Gastroesophageal sphincter (tissue), 3 donors: ENCODE results near the gene GNG10.

ENCODE experiments used
- CTCF ChIP-seq, 4 experiments: fragments of 200-600 bp in 2 of 4; fragments of 450-650 bp in 2 of 4; sonication (generic) in 1 of 4; IDR thresholded peaks; one replicate each; pipeline ENCODE4 v1.5.1; 2017 to 2019; ENCODE audit warnings: antibody characterized with exemption in 4 of 4, mild to moderate bottlenecking in 2 of 4, moderate library complexity in 2 of 4
- EP300 ChIP-seq: sonication (generic); formaldehyde crosslinking; IDR thresholded peaks from one replicate; pipeline ENCODE4 v1.6.1; 2017; ENCODE audit warnings: antibody characterized with exemption, mild to moderate bottlenecking
- POLR2A ChIP-seq, 2 donors: fragments of 450-650 bp; IDR thresholded peaks; one replicate each; pipeline ENCODE4 v1.6.1; 2017; ENCODE audit warnings: antibody characterized with exemption in 2 of 2, mild to moderate bottlenecking in 2 of 2, moderate library complexity in 1 of 2
- POLR2AphosphoS5 ChIP-seq: sonication (generic); formaldehyde crosslinking; IDR thresholded peaks from one replicate; pipeline ENCODE4 v1.6.1; 2017; ENCODE audit warnings: antibody characterized with exemption

GRCh38 chr9:111676116-111676515 lies 14.7 kb downstream of the GNG10 start:
- no peak for TF ChIP-seq CTCF (IDR thresholded peaks at IDR 0.05)
- TF ChIP-seq EP300 = no peak
- TF ChIP-seq POLR2A (IDR thresholded peaks at IDR 0.05) = no peak
- no peak for TF ChIP-seq POLR2AphosphoS5
